Left renal pelvis (tissue), 4 donors: ENCODE measurements around the gene HPX. TPM values are rescaled to one million over a fixed set of nuclear protein-coding genes. Genes with fewer than 3 reads are reported as not detected.

Experiments used
- DNase-seq, 4 donors: peaks; one replicate each; pipeline ENCODE4 v3.0.0-alpha.2; 2013; ENCODE audit warnings: low read depth in 4 of 4, low spot score in 3 of 4
- polyA plus RNA-seq, 4 donors: library from polyadenylated mRNA; unstranded; fragments of 120-200 nt; gene quantifications; one replicate each; pipeline ENCODE4 v1.2.1, GENCODE V29; 2013; ENCODE audit not compliant: insufficient read length in 4 of 4

Gene HPX
- polyA plus RNA-seq, 4 donors = 2.4 to 7.4 (median 3.6) TPM

- no peak for DNase-seq
Measured at GRCh38 chr11:6418557-6419008, 22.2 kb downstream of the HPX start.

- DNase-seq = no peak
Measured at GRCh38 chr11:6417907-6418556, 22.8 kb downstream of the HPX start.

DNA sequence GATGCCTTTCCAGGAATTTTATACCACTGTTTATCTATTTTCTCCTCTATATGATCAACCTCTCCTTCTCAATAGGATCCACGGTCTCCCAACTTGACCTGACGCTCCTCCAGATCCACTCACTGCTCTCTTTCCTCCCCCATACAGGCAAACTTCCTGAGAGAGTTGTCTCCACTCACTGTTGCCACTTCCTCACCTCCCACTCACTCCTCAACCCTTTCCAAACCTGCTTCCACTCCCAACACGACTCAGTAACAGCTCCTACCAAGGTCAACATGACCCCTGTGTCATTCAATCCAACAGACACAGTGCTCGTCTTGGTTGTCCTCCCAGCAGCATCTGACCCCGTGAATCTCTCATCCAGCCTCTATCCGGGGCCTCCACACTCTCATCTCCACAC is 25.0 kb downstream of the HPX start:
- no peak for DNase-seq

DNA sequence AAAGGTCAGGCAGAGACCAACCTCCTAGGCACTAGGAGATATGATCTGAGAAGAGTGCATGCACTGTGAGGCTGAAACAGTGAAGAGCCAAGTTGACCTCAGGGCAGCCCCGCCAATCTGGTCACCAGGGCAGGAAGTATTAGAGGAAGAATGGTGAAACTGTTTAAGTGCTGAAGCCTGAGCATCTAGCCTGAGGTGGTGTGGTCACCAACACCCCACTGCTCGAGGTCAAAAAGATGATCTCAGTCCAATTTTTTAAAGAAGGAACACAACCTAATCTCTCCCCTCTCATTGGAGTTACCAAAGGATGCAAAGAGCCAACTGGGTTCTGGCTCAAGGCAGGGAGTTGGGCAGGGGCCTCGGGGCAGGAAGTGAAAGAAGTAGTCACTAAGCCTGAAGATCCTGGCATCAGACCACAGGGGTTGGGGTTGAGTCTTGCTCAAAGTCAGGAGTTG is 25.9 kb downstream of the HPX start:
- no peak for DNase-seq

GRCh38 chr11:6413791-6414201 is 27.0 kb downstream of the HPX start:
- DNase-seq = no peak

GRCh38 chr11:6411594-6412031 is 29.2 kb downstream of the HPX start:
- no peak for DNase-seq

DNA sequence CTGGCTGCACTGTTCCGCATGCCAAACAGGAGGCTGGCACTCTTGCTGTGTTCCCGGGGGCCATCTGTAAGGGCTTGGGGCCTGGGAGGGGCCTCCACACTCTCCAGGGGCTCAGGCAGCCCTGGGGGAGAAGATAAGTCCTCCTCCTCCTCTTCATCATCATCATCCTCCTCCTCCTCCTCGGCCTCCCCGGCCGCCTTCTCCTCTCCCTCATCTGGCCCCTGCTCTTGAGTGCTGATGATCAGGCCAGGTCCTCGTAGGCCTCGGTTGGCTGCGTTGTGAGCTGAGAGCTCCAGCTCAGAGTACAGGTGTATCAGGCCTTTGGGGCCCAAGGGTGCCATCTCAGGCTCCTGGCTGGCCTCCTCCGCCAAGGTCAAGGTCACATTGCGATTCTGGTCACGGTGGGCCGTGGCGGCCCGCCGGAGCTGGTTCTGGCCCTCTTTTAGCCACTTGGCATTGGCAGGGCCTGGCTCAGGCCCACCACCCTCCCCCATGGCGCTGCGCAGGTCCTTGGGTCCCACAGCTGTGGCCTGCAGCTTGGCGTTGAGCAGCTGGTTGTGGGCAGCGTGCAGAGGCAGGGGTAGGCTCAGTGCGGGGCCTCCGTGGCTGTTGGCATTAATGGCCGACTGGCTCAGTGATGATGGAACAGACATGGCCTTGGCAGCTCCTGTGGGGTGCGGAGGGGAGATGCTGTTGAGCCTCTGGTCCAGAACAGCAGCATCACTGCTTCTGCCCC is 29.9 kb downstream of the HPX start:
- DNase-seq = no peak

- no peak for DNase-seq
Measured at GRCh38 chr11:6406370-6406769, 34.4 kb downstream of the HPX start.

GRCh38 chr11:6405846-6406245 is 34.9 kb downstream of the HPX start:
- no peak for DNase-seq

GRCh38 chr11:6405052-6405667 is 35.6 kb downstream of the HPX start:
- no peak for DNase-seq

GRCh38 chr11:6404342-6405051 is 36.3 kb downstream of the HPX start:
- DNase-seq = no peak

GRCh38 chr11:6403539-6403938 is 37.2 kb downstream of the HPX start:
- no peak for DNase-seq

- DNase-seq = no peak
Measured at GRCh38 chr11:6402561-6402981, 38.2 kb downstream of the HPX start.

- no peak for DNase-seq
Measured at GRCh38 chr11:6402061-6402470, 38.7 kb downstream of the HPX start.

- no peak for DNase-seq
Measured at GRCh38 chr11:6401464-6401863, 39.3 kb downstream of the HPX start.

DNA sequence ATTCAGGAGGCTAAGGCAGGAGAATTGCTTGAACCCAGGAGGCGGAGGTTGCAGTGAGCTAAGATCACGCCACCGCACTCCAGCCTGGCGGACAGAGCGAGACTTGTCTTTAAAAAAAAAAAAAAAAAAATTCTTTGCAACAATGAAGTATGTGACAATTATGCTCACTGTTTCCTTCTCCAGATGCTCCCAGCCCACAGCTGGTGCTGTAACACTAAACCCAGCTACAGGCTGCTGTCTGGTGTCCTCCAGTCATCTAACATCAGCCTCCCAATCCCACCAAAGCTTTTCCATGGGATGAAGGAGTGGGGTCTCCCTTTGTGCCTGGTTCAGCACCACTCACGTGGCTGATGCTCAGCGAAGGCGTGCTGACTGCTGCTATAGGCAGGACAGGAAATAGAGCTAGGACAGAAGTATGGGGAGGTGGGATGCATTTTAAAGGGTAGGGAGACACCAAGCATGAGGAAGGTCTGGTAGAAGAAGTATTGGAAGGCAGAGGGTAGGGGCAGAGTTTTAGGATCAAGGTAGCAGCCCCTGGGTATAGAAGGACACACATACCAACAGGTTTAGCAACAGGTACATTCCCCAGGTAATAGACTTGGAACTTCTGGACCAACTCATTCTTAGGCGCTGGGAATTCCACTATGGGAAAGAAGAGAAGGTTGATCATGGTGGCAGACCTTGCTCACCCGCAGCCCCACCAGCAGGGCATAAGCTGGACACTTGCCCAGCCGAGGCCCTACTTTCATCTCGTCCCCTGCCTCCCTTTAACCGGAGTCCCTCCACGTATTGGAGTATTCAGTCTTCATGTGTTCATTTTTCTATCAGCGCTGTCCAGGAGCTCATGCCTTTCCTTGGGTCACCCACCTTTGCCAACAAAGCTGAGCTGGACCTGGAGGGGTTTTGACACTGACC is 40.1 kb downstream of the HPX start:
- no peak for DNase-seq

GRCh38 chr11:6397636-6398035 is 43.2 kb downstream of the HPX start:
- no peak for DNase-seq

DNA sequence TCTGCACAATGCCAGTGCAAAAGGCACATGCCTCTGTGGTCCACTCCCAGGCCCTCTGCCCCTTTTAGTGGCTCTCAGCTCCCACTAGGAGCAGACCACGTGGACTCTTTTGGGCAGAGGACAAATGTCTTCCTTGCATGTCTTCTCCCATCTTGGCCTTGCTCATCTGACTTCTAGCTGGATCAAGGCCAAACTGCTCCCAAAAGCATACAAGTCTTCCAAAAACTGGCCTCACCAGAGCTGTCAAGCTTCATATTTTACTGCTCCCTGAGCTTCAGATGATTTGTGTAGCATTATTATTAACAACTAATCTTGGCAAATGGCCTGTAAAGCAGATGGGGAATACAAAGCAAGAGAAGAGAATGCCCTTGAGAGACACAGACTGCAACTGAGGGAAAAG is 43.6 kb downstream of the HPX start:
- DNase-seq = no peak

- DNase-seq = no peak
Measured at GRCh38 chr11:6395470-6396060, 45.2 kb downstream of the HPX start.
